GM18505 (cell line): ENCODE measurements around the gene SLC25A26.

Source experiments
- ATAC-seq: cut with Tn5 transposase; IDR thresholded peaks from one replicate; pipeline ENCODE4 v1.9.1; 2021; ENCODE audit not compliant: unreplicated experiment
- POLR2A ChIP-seq: IDR thresholded peaks from 4 replicates; pipeline ENCODE4 v1.6.1; 2011; ENCODE audit warnings: borderline replicate concordance; ENCODE audit not compliant: insufficient read depth, insufficient read length; ENCODE audit errors: extremely low read depth

Gene SLC25A26

GRCh38 chr3:66220602-66221377 is at the start of gene SLC25A26:
Gene SLC25A26, plus strand, starts transcription at chr3:66221001. Its CDS starts 94 bp downstream, at chr3:66221095.
- ATAC-seq, result peak; percentile 100
- TF ChIP-seq POLR2A, result peak; percentile 79

GRCh38 chr3:66172394-66172793 is 48.4 kb upstream of the SLC25A26 start:
- ATAC-seq, result no peak
- TF ChIP-seq POLR2A, result no peak

- ATAC-seq, result no peak
Observed at GRCh38 chr3:66177026-66177425, 43.8 kb upstream of the SLC25A26 start.

GRCh38 chr3:66178206-66178605 is 42.6 kb upstream of the SLC25A26 start:
- no peak for ATAC-seq
- TF ChIP-seq POLR2A, result no peak

More at GRCh38 chr3:66177026-66177425, 43.8 kb upstream of the SLC25A26 start:
- TF ChIP-seq POLR2A, result no peak

GRCh38 chr3:66179793-66180192 is 41.0 kb upstream of the SLC25A26 start:
- ATAC-seq, result no peak
- TF ChIP-seq POLR2A, result no peak

GRCh38 chr3:66181764-66182163 is 39.0 kb upstream of the SLC25A26 start:
- ATAC-seq, result no peak
- no peak for TF ChIP-seq POLR2A

GRCh38 chr3:66182246-66182645 is 38.6 kb upstream of the SLC25A26 start:
- TF ChIP-seq POLR2A, result no peak
- ATAC-seq, result no peak

- ATAC-seq, result no peak
- no peak for TF ChIP-seq POLR2A
Observed at GRCh38 chr3:66186545-66186944, 34.3 kb upstream of the SLC25A26 start.

- no peak for TF ChIP-seq POLR2A
- no peak for ATAC-seq
Observed at GRCh38 chr3:66195347-66195783, 25.4 kb upstream of the SLC25A26 start.

- no peak for TF ChIP-seq POLR2A
- no peak for ATAC-seq
Observed at GRCh38 chr3:66196633-66197032, 24.2 kb upstream of the SLC25A26 start.

- no peak for TF ChIP-seq POLR2A
- no peak for ATAC-seq
Observed at GRCh38 chr3:66198437-66199088, 22.2 kb upstream of the SLC25A26 start.

- no peak for ATAC-seq
- TF ChIP-seq POLR2A, result no peak
Observed at GRCh38 chr3:66199089-66199473, 21.7 kb upstream of the SLC25A26 start.

- TF ChIP-seq POLR2A, result no peak
- no peak for ATAC-seq
Observed at GRCh38 chr3:66200147-66200546, 20.7 kb upstream of the SLC25A26 start.

GRCh38 chr3:66200786-66201185 is 20.0 kb upstream of the SLC25A26 start:
- TF ChIP-seq POLR2A, result no peak
- no peak for ATAC-seq
